ENCODE data around the gene PIAS2.
"Not testable (repeated sequence)": the region's sequence is repeated elsewhere in the genome, so short reads cannot be mapped to it uniquely, and the experiment has no call there.

Gene PIAS2

DNA sequence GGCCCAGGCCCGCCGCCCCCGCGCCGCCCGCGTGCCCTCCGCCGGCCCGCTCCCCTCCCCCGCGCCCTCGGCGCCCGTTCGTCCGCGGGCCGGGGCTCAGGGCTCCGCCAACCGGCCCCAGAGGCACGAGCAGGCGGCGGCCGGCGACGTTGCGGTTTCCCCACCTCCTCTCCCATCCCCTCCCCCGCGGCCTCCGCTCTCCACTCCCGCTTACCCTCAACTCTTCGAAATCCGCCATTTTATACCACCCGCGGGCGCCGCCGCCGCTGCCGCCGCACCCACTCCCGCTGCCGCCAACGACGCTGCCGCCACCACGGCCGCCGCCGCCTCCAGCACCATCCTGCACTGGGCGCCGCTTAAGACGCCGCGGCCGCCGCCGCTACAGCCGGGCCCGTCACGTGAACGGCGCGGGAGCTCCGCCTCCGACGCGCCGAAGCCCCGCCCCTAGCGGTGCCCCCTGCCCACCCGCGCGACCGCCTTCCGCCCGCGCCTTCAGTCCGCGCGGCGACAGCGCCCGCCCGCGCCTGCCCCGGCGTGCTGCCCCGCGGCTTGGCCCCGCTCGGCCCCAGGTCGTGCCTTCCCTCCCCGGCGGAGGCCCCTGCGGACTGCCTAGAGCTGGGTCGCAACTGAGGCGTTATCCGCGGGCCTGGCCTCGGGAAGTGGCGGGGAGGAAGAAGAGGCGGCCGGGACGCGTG lies at the start of gene PIAS2, which contains the start of gene KATNAL2:
Gene PIAS2, minus strand, starts transcription at position 400 of the 695 bp plus-strand sequence. Its CDS starts 162 bp downstream, at position 238.
Gene KATNAL2, plus strand, starts transcription at position 495 of the 695 bp plus-strand sequence. CDS start 29,271 bp downstream, outside the sequence.
- H3K4me3 ChIP-seq = peak within 1 kb of the TSS; percentile 84
- H4K20me1 ChIP-seq = peaks cover 38% of the 10 kb centered on the region
- peak within 1 kb of the TSS; percentile 90 for H3K4me2 ChIP-seq
- no peaks in the 10 kb centered on the region for H3K9me3 ChIP-seq
- no peaks in the 10 kb centered on the region for H3K27me3 ChIP-seq
- H3K9ac ChIP-seq = peak within 1 kb of the TSS; percentile 92
- H3K27ac ChIP-seq = peak within 1 kb of the TSS; percentile 92
- H3K4me1 ChIP-seq = peaks cover 40% of the 10 kb centered on the region
- TF ChIP-seq Cebpa-rat (IDR thresholded peaks at IDR 0.05) = no peak
- H3K36me3 ChIP-seq = 0 out of 2 replicates have a peak, but pooled peaks cover 5% of the 10 kb centered on the region

DNA sequence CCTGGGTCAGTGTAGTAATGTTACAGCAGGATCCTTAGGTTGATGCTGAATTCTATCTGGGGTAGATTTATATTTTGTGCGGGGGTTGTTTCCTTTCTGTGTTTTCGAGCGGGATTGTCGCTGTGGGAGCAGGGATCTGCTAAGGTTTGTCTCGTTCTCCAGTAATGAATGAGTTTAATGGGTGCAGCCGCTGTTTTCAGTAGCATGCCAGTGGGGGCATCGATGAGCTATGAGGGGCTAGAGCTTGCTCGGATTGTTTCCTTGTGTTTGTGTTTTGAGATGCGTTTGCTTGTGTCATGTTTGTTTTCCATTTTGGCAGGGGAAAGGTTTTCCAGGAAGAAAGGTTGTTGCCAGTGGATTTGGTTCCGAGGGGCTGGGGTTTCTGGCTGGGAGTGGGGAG lies 49.0 kb upstream of the PIAS2 start:
- not testable (repeated sequence) for H3K4me1 ChIP-seq, H4K20me1 ChIP-seq, H3K27ac ChIP-seq, H3K36me3 ChIP-seq, H3K9ac ChIP-seq, H3K4me2 ChIP-seq, H3K27me3 ChIP-seq, H3K4me3 ChIP-seq
- H3K9me3 ChIP-seq = peaks cover 12% of the 10 kb centered on the region; the same call in 1 of the 2 replicates

GRCh38 chr18:46964579-46965293 lies 47.4 kb upstream of the PIAS2 start:
- H3K9ac ChIP-seq, H4K20me1 ChIP-seq, H3K4me1 ChIP-seq, H3K4me3 ChIP-seq, H3K4me2 ChIP-seq, H3K27ac ChIP-seq, H3K36me3 ChIP-seq, H3K27me3 ChIP-seq: not testable (repeated sequence)
- peaks cover 26% of the 10 kb centered on the region for H3K9me3 ChIP-seq

GRCh38 chr18:46963656-46964578 lies 46.6 kb upstream of the PIAS2 start:
- not testable (repeated sequence) for H4K20me1 ChIP-seq, H3K27me3 ChIP-seq, H3K27ac ChIP-seq, H3K36me3 ChIP-seq, H3K4me2 ChIP-seq, H3K9ac ChIP-seq, H3K4me3 ChIP-seq, H3K4me1 ChIP-seq
- H3K9me3 ChIP-seq = peaks cover 30% of the 10 kb centered on the region

- Histone ChIP-seq H3K4me2 (no peak overlapping the region), H3K27me3 (no peaks in the 10 kb centered on the region), H3K4me3 (no peak overlapping the region), H3K9me3 (peaks cover 26% of the 10 kb centered on the region), H3K36me3 (peaks cover 5% of the 10 kb centered on the region; the same call in 1 of the 2 replicates), H3K9ac (no peak overlapping the region), H3K4me1 (peaks cover 4% of the 10 kb centered on the region; the same call in 1 of the 2 replicates), H3K27ac (no peak overlapping the region), H4K20me1 (no peaks in the 10 kb centered on the region)
- TF ChIP-seq Cebpa-rat (IDR thresholded peaks at IDR 0.05) = no peak
Measured at GRCh38 chr18:46958209-46958608, 40.9 kb upstream of the PIAS2 start.

DNA sequence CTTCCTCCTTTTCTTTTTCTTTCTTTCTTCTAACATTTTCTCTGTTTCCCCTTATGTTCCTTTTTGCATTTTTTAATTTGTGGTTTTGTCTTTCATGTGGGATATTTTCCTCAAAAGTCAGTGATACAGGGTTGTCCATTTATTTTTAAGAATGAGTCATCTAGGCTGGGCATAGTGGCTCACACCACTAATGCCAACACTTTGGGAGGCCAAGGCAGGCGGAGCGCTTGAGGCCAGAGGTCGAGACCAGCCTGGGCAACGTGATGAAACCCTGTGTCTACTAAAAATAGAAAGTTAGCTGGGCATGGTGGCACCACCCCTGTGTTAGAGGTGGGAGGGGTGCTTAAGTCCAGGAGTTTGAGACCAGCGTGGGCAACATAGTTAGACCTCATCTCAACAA lies 35.9 kb upstream of the PIAS2 start:
- TF ChIP-seq Cebpa-rat (IDR thresholded peaks at IDR 0.05) = no peak
- Histone ChIP-seq H3K9ac (no peak overlapping the region), H3K27ac (no peak overlapping the region), H3K4me1 (peaks cover 4% of the 10 kb centered on the region; the same call in 1 of the 2 replicates), H3K4me2 (no peak overlapping the region), H3K4me3 (no peak overlapping the region), H3K9me3 (no peaks in the 10 kb centered on the region), H3K27me3 (no peaks in the 10 kb centered on the region), H3K36me3 (no peaks in the 10 kb centered on the region), H4K20me1 (no peaks in the 10 kb centered on the region)

GRCh38 chr18:46950064-46950656 lies 32.9 kb upstream of the PIAS2 start:
- H4K20me1 ChIP-seq = no peaks in the 10 kb centered on the region
- H3K9ac ChIP-seq = no peak overlapping the region
- peaks cover 11% of the 10 kb centered on the region for H3K27me3 ChIP-seq
- no peak overlapping the region for H3K4me2 ChIP-seq
- no peak for TF ChIP-seq Cebpa-rat (IDR thresholded peaks at IDR 0.05)
- no peak overlapping the region for H3K27ac ChIP-seq
- no peak overlapping the region for H3K4me3 ChIP-seq
- H3K9me3 ChIP-seq = peaks cover 17% of the 10 kb centered on the region
- H3K36me3 ChIP-seq = peaks cover 9% of the 10 kb centered on the region; the same call in 1 of the 2 replicates
- H3K4me1 ChIP-seq = peaks cover 4% of the 10 kb centered on the region; the same call in 1 of the 2 replicates

- H4K20me1 ChIP-seq = no peaks in the 10 kb centered on the region
- no peak overlapping the region for H3K4me3 ChIP-seq
- H3K4me1 ChIP-seq = no peaks in the 10 kb centered on the region
- peaks cover 9% of the 10 kb centered on the region; the same call in 1 of the 2 replicates for H3K36me3 ChIP-seq
- peaks cover 11% of the 10 kb centered on the region for H3K27me3 ChIP-seq
- H3K27ac ChIP-seq = no peak overlapping the region
- no peak for TF ChIP-seq Cebpa-rat (IDR thresholded peaks at IDR 0.05)
- H3K4me2 ChIP-seq = no peak overlapping the region
- H3K9ac ChIP-seq = no peak overlapping the region
- peaks cover 17% of the 10 kb centered on the region for H3K9me3 ChIP-seq
Measured at GRCh38 chr18:46946656-46947282, 29.5 kb upstream of the PIAS2 start.

DNA sequence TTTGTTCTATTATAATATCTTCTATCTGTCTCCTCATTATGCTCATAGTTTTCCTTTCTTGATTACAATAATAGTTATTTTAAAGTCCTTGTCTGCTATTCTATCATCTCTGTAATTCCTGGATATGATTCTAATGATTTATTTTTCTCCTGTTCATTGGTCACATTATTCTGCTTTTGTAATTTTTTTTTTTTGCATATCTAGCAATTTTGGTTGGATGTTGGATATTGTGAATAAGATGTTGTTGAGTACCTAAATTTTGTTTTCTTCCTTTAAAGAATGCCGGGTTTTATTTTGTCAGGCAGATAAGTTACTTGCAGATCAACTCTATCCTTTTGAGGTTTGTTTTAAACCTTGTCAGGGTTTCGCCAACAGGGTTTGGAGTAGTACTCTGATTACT lies 25.3 kb upstream of the PIAS2 start:
- TF ChIP-seq Cebpa-rat (IDR thresholded peaks at IDR 0.05) = no peak
- no peaks in the 10 kb centered on the region for H4K20me1 ChIP-seq
- peaks cover 16% of the 10 kb centered on the region for H3K9me3 ChIP-seq
- peaks cover 11% of the 10 kb centered on the region for H3K27me3 ChIP-seq
- H3K4me2 ChIP-seq = no peak overlapping the region
- H3K27ac ChIP-seq = no peak overlapping the region
- H3K36me3 ChIP-seq = peaks cover 9% of the 10 kb centered on the region; the same call in 1 of the 2 replicates
- no peak overlapping the region for H3K4me3 ChIP-seq
- no peak overlapping the region for H3K9ac ChIP-seq
- no peaks in the 10 kb centered on the region for H3K4me1 ChIP-seq

Data from BLaER1 (cell line).